Epithelial cell of esophagus (primary cell): ENCODE results near the gene DAPK2.

Experiments used
- DNase-seq: peaks from one replicate; pipeline ENCODE4 v3.0.0; 2010; ENCODE audit warnings: low read depth
- H3K4me3 ChIP-seq: 2 replicates; pipeline ENCODE4 v1.5.1; 2011; ENCODE audit warnings: mild to moderate bottlenecking, low read length, control low read depth
- TF ChIP-seq, protein P1 (sequence below): IDR thresholded peaks from 2 replicates; pipeline ENCODE4 v1.5.1; 2011; ENCODE audit warnings: low read depth, mild to moderate bottlenecking, low read length, control low read depth, inconsistent platforms; ENCODE audit not compliant: insufficient read depth; ENCODE audit errors: missing control alignments

Gene DAPK2

DNA sequence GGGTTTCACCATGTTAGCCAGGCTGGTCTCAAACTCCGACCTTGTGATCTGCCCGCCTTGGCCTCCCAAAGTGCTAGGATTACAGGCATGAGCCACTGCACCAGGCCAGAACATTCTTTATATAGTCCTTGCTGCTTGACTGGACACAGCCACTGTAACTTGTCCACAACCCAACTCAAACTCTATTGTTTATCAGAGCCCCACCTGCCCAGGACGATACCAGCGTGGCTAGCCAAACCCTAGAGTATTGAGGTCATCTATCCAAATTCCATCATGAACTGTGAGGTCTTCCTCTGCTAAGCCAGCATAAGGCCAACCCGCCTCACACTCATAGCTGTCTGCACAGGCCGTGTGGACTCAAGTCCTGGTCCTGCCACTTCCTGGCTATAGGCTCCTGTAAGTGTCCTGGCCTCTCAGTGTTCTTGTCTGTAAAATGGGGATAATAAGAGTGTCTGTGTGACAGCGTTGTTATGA, 63.9 kb downstream of the DAPK2 start:
- no peak overlapping the region for H3K4me3 ChIP-seq
- TF ChIP-seq, protein P1, sequence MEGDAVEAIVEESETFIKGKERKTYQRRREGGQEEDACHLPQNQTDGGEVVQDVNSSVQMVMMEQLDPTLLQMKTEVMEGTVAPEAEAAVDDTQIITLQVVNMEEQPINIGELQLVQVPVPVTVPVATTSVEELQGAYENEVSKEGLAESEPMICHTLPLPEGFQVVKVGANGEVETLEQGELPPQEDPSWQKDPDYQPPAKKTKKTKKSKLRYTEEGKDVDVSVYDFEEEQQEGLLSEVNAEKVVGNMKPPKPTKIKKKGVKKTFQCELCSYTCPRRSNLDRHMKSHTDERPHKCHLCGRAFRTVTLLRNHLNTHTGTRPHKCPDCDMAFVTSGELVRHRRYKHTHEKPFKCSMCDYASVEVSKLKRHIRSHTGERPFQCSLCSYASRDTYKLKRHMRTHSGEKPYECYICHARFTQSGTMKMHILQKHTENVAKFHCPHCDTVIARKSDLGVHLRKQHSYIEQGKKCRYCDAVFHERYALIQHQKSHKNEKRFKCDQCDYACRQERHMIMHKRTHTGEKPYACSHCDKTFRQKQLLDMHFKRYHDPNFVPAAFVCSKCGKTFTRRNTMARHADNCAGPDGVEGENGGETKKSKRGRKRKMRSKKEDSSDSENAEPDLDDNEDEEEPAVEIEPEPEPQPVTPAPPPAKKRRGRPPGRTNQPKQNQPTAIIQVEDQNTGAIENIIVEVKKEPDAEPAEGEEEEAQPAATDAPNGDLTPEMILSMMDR = no peak
- DNase-seq = no peak

DNA sequence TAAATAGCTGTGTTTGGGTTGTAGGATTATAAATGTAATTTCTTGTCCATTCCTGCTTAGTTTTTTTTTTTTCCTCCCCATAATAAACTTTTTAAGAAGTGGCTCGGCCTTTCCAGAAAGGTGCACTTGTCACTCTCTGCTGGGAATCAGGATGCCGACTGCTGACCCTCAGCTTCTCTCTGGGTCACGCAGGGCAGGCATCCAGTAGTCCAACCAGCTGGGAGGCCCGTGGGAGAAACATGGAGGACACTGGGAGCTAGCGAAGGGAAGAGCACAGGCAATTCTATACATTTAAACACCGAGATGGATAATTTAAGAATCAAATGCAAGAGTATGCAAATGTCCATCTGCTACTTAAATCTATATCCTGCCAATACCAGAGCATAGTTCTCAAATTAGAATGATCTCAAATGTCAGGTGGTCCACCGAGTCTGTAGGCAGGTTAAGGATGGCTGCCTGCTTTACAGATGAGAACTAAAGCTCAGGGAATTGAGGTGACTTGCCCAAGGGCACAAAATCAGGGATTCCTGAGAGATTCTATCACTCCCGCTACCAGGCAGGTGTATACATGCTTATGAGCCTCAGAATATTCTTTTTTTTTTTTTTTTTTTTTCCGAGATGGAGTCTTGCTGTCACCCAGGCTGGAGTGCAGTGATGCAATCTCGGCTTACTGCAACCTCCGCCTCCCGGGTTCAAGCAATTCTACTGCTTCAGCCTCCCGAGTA, 64.5 kb downstream of the DAPK2 start:
- peak; percentile 95 for DNase-seq
- H3K4me3 ChIP-seq = no peak overlapping the region
- TF ChIP-seq, protein P1 = no peak

DNA sequence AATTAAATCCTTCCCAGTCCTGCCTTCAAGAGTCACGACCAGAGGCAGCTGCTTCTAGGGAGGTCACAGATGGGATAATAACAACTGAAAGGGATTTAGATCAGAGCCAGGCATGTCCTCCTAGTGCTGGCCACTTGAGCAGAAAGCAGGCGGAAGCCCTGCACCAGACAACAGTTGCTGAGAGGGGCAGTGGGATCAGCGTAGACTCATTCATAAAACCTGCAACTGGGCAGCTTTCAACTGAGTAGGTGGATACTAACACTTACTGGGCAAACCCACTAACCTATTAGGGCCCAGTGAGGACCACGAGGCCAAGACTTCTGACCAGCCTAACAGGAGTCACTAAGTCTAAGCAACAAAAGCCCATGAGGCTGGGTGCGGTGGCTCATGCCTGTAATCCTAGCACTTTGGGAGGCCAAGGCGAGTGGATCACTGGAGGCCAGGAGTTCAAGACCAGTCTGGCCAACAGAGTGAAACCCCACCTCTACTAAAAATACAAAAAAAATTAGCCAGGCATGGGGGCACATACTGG, 67.0 kb downstream of the DAPK2 start:
- H3K4me3 ChIP-seq = no peak overlapping the region
- TF ChIP-seq, protein P1 = no peak
- DNase-seq = no peak

DNA sequence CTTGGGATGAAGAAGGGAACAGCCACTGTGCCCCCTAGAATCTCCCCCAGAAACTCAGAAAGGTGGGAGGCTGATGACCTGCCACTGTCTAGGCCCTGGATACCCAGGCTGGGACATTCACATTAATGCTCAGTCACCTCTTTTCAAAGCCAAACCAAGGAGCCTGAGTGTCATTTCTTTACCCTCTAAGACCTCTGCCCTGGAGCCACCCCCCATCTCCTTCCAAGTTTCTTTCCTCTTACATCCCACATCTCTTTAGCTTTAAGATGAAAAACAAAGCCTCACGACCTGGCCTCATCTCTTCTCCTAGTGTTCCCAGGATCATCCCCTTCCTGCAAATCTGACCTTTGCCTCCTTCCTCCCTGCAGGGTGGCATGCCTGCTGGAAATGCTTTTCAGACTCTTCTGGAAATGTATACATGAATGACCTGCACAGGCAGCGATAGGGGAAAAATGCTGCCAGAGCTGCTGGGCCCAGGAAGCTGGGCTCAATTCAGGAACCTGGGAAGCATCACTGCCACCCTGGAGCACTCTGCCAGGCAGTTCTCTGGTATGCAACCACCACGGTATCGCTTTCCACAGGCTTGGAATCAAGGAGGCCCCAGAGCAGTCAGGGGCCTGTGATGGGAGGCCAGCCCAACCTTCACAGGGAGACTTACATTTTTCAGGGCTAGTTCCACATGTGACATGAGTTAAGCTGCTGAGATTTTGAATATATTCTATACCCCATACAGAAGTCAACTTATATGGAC, 67.6 kb downstream of the DAPK2 start:
- no peak for DNase-seq
- no peak overlapping the region for H3K4me3 ChIP-seq
- TF ChIP-seq, protein P1 = no peak

DNA sequence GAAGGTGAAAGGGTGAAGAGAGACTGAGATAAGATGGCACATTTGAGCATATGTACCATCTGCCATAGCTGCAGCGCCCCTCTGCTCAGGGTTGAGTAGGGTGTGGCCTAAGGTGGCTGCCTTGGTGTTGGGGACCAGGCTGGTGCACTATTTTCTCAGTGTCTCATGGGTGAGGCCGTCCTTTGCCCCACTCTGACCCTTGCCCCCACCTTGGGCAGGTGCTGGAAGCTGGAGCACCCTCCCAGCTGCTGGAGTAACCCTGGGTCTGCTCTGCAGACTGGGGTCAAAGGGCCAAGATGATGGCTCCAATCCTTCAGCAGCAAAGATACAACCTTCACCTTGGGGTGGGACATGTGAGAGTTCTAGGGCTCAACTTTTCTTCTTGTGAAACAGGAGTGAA, 69.2 kb downstream of the DAPK2 start:
- H3K4me3 ChIP-seq = no peak overlapping the region
- no peak for DNase-seq
- TF ChIP-seq, protein P1 = no peak

DNA sequence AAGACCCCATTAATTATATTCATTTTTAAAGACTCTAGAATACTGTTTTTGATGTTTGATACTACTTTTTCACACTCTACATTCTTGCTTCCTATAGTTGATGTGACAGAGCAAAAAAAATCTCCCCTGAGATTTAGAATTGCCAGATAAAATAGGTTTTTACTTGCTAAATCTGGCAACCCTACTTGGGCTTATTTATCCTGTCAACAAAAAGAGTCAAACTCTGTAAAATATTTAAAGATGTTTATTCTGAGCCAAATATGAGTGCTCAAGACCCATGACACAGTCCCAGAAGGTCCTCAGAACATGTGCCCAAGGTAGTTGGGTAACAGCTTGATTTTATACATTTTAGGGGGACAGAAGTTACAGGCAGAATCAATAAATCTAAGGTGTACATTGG, 72.3 kb downstream of the DAPK2 start:
- TF ChIP-seq, protein P1 = no peak
- DNase-seq = no peak

More for the DNA sequence above, 72.3 kb downstream of the DAPK2 start:
- no peak overlapping the region for H3K4me3 ChIP-seq
